Adipocyte (in vitro differentiated cells): ENCODE results near the gene STOML1.
A peak's percentile ranks its signal among the peaks of the same experiment; 100 is the strongest.

Source experiments
- DNase-seq: peaks from one replicate; pipeline ENCODE4 v3.0.0-alpha.2; 2015; ENCODE audit warnings: low read depth
- H3K27me3 ChIP-seq: replicated peaks from 2 replicates; pipeline ENCODE4 v1.7.0; 2013; ENCODE audit warnings: mild to moderate bottlenecking, low read length, moderate library complexity; ENCODE audit not compliant: control insufficient read depth, insufficient read depth
- H3K36me3 ChIP-seq: 2 replicates; pipeline ENCODE4 v1.7.0; 2013; ENCODE audit warnings: low read length, mild to moderate bottlenecking, moderate library complexity; ENCODE audit not compliant: control insufficient read depth, insufficient read depth, severe bottlenecking
- H3K4me1 ChIP-seq: 2 replicates; pipeline ENCODE4 v1.7.0; 2013; ENCODE audit warnings: mild to moderate bottlenecking, low read length, moderate library complexity; ENCODE audit not compliant: control insufficient read depth, insufficient read depth
- H3K4me3 ChIP-seq: 2 replicates; pipeline ENCODE4 v1.7.0; 2013; ENCODE audit warnings: mild to moderate bottlenecking, low read length, moderate library complexity
- H3K9ac ChIP-seq: 2 replicates; pipeline ENCODE4 v1.7.0; 2013; ENCODE audit warnings: mild to moderate bottlenecking, low read length, moderate library complexity
- H3K9me3 ChIP-seq: 2 replicates; pipeline ENCODE4 v1.7.0; 2013; ENCODE audit warnings: mild to moderate bottlenecking, low read length, moderate library complexity; ENCODE audit not compliant: control insufficient read depth

The STOML1 gene

DNA sequence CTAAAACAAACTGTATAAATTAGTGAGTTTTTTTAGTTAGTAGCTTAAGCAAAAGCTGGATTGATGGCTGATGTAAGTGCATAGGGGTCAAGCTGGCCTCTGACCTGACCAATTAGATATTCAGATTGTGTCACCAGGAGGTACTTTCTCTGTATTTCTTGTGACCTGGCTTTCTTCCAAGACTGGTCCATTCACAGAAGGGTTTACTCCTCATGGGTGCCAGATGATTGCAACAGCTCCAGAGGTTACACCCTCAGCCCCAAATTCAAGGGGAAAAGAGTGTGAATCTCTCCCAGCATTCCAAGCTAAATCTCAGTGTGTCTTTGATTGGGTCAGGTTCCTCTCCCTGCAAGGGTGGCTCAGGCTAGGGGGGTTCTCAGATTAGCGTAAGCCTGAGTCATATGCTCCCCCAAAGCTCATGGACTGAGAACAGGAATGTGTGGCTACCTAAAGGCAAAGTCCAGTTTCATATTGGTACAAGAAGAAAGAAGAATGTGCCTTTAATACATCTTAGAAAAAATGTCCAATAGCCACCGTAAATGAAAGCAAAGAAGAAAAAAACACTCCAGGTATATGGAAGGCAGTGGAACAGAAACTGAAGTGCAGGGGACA lies 18.9 kb upstream of the STOML1 start:
- H3K36me3 ChIP-seq: peaks cover 49% of the 10 kb centered on the region

GRCh38 chr15:74008901-74009300 lies 16.8 kb upstream of the STOML1 start:
- no peaks in the 10 kb centered on the region for H3K27me3 ChIP-seq
- H3K36me3 ChIP-seq: peaks cover 52% of the 10 kb centered on the region
- DNase-seq: no peak
- H3K9ac ChIP-seq: no peak overlapping the region
- H3K4me1 ChIP-seq: peaks cover 72% of the 10 kb centered on the region
- peak overlapping the region; percentile 2 for H3K4me3 ChIP-seq
- no peaks in the 10 kb centered on the region for H3K9me3 ChIP-seq

More for the DNA sequence above, 18.9 kb upstream of the STOML1 start:
- Histone ChIP-seq H3K27me3 (no peaks in the 10 kb centered on the region), H3K9me3 (no peaks in the 10 kb centered on the region), H3K4me3 (peak overlapping the region; percentile 72), H3K4me1 (peaks cover 76% of the 10 kb centered on the region), H3K9ac (peak overlapping the region; percentile 82)
- DNase-seq: peak; percentile 60

DNA sequence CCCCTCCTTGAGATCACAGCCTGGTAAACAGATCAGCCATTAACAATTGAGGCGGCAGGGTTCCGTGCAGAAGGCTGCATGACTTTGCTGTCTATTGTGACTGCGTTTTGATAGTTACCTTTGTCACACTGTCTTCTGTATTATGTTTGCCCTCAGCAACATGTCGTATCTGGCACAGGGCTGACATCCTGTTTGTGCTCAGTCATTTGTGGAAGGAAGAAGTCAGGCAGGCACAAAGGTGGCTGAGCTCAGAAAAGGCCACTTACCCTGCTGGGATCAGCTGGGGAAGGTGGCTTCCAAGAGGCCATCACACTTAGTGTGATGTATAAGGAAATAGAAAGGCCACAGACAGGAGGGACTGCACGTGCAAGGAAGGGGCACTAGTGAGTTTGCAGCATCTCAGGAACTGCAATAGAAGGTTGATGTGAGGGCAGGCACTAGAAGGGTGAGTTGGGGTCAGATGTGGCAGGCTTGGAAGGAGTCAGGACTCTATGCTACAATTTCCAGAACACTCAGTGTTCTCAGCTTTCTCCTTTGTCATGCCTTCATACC lies 15.8 kb upstream of the STOML1 start:
- no peak for DNase-seq
- H3K36me3 ChIP-seq: peaks cover 53% of the 10 kb centered on the region
- H3K4me1 ChIP-seq: peaks cover 62% of the 10 kb centered on the region
- H3K9ac ChIP-seq: no peak overlapping the region
- H3K4me3 ChIP-seq: no peak overlapping the region
- no peaks in the 10 kb centered on the region for H3K27me3 ChIP-seq
- H3K9me3 ChIP-seq: no peaks in the 10 kb centered on the region

GRCh38 chr15:74006774-74007639 lies 14.9 kb upstream of the STOML1 start:
- Histone ChIP-seq H3K9me3 (no peaks in the 10 kb centered on the region), H3K4me3 (no peak overlapping the region), H3K36me3 (peaks cover 57% of the 10 kb centered on the region), H3K4me1 (peaks cover 54% of the 10 kb centered on the region), H3K9ac (no peak overlapping the region), H3K27me3 (no peaks in the 10 kb centered on the region)
- no peak for DNase-seq

GRCh38 chr15:73997986-73998385 lies 5.9 kb upstream of the STOML1 start:
- Histone ChIP-seq H3K36me3 (peaks cover 40% of the 10 kb centered on the region), H3K9me3 (no peaks in the 10 kb centered on the region), H3K9ac (peak overlapping the region; percentile 98), H3K4me3 (peak overlapping the region; percentile 98), H3K4me1 (peaks cover 43% of the 10 kb centered on the region), H3K27me3 (no peaks in the 10 kb centered on the region)
- DNase-seq: no peak

DNA sequence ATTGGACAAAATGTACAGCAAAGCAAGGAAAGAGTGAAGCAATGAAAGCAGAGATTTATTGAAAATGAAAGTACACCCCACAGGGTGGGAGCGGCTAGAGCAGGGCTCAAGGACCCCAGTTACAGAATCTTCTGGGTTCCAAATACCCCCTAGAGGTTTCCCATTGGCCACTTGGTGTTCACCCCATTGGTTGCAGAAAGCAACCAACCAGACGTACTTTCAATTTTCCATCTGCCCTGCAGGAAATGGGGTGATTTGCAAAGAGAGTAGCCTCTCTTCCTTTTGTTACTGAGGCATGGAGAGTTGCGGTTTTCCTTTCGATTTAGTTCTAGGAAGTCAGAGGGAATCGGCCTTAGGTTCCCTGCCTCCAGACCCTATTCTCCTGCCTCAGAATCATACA lies 4.8 kb upstream of the STOML1 start:
- peak overlapping the region; percentile 98 for H3K9ac ChIP-seq
- peaks cover 31% of the 10 kb centered on the region for H3K36me3 ChIP-seq
- peak overlapping the region; percentile 98 for H3K4me3 ChIP-seq
- H3K27me3 ChIP-seq: no peaks in the 10 kb centered on the region
- H3K4me1 ChIP-seq: peaks cover 49% of the 10 kb centered on the region
- H3K9me3 ChIP-seq: no peaks in the 10 kb centered on the region
- DNase-seq: peak; percentile 49

- peaks cover 53% of the 10 kb centered on the region for H3K4me1 ChIP-seq
- no peaks in the 10 kb centered on the region for H3K9me3 ChIP-seq
- no peak for DNase-seq
- peaks cover 24% of the 10 kb centered on the region for H3K36me3 ChIP-seq
- H3K27me3 ChIP-seq: no peaks in the 10 kb centered on the region
- H3K4me3 ChIP-seq: peak overlapping the region; percentile 98
- peak overlapping the region; percentile 98 for H3K9ac ChIP-seq
These were observed 4.2 kb upstream of the STOML1 start for GRCh38 chr15:73996267-73996666.

DNA sequence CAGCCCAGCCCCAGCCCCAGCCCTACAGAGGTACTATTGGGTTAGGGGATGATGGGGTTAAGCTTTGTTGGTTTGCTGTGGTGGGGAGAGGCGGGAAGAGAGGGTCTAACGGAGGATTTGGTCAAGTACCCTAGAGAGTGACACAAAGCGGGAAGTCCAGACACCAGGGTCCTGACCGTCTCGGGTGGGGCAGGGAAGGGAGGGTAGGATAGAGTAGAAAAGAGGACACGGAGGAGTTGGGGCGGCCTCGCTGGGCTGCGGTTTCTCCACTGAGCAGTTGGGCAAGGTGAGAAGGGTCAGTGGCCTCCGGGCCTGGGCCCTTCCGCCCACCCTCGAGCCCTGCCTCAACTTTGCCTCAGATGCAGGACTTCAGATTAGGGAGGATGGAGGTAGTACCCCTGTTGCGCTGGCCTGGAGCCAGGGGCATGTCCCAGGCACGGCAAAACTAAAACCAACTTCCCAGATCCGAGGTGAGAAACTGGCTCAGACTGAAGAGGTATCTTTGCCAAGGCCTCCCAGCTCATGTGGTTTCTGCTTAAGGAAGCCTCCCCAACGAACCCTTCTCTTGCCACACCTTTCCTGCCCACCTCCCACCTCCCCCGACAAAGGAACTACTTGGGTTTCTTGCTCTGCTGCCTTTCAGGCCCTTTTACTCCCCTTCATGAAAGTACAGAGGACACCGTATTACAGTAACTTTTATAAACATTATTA lies 3.0 kb upstream of the STOML1 start:
- peak; percentile 46 for DNase-seq
- Histone ChIP-seq H3K4me1 (peaks cover 62% of the 10 kb centered on the region), H3K4me3 (peak overlapping the region; percentile 98), H3K36me3 (peaks cover 19% of the 10 kb centered on the region), H3K9me3 (no peaks in the 10 kb centered on the region), H3K27me3 (no peaks in the 10 kb centered on the region), H3K9ac (peak overlapping the region; percentile 98)

GRCh38 chr15:73994413-73994883 lies 2.4 kb upstream of the STOML1 start, which contains the start of gene PML:
PML (plus strand) TSS chr15:73994716; CDS start chr15:73994813, 97 bp downstream.
- Histone ChIP-seq H3K36me3 (peaks cover 15% of the 10 kb centered on the region), H3K9ac (peak within 1 kb of the TSS; percentile 98), H3K4me3 (peak within 1 kb of the TSS; percentile 98), H3K9me3 (no peaks in the 10 kb centered on the region), H3K4me1 (peaks cover 67% of the 10 kb centered on the region), H3K27me3 (no peaks in the 10 kb centered on the region)
- DNase-seq: peak; percentile 98

DNA sequence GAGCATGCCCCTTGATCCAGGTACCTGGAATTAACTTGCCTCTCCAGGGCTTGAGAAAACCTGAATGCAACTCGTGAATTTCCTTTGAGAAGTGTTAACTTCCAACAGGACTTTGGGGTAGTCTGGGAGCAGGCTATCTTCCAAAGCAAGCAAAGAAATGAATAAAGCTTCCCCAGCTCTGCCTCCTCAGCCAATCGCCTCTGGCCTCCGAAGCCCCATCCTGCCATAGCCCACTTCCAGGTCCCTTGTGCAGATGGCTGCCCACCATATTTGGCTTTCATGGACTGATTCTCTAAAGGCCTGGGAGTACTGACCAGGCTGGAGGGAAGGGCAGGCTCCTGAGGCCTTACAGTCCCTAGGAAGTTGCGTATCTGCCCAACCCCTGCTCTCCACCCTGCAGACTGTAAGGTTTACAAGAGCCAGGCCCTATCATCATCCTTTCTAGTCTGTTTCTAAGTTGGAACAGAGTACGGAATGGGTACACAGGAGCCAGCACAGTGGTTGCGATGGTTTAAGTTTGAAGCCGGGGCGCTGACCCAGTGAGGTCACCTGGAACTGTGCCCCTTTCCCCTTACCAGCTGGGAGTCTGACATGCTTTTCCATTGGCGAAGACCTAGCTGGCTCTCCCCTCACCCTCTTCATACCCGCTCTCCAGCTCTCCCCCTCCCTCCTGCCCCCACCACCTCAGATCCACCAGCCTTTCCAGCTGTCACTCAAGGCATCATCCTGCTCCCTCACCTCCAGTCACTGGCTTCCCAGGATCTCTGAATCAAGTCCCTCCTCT lies 1.3 kb upstream of the STOML1 start:
- Histone ChIP-seq H3K9ac (peak overlapping the region; percentile 98), H3K4me1 (peaks cover 71% of the 10 kb centered on the region), H3K4me3 (peak overlapping the region; percentile 98), H3K36me3 (peaks cover 6% of the 10 kb centered on the region), H3K9me3 (no peaks in the 10 kb centered on the region), H3K27me3 (no peaks in the 10 kb centered on the region)
- DNase-seq: no peak
